ENCODE data around the gene C1orf198.

Gene C1orf198, protein sequence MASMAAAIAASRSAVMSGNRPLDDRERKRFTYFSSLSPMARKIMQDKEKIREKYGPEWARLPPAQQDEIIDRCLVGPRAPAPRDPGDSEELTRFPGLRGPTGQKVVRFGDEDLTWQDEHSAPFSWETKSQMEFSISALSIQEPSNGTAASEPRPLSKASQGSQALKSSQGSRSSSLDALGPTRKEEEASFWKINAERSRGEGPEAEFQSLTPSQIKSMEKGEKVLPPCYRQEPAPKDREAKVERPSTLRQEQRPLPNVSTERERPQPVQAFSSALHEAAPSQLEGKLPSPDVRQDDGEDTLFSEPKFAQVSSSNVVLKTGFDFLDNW

DNA sequence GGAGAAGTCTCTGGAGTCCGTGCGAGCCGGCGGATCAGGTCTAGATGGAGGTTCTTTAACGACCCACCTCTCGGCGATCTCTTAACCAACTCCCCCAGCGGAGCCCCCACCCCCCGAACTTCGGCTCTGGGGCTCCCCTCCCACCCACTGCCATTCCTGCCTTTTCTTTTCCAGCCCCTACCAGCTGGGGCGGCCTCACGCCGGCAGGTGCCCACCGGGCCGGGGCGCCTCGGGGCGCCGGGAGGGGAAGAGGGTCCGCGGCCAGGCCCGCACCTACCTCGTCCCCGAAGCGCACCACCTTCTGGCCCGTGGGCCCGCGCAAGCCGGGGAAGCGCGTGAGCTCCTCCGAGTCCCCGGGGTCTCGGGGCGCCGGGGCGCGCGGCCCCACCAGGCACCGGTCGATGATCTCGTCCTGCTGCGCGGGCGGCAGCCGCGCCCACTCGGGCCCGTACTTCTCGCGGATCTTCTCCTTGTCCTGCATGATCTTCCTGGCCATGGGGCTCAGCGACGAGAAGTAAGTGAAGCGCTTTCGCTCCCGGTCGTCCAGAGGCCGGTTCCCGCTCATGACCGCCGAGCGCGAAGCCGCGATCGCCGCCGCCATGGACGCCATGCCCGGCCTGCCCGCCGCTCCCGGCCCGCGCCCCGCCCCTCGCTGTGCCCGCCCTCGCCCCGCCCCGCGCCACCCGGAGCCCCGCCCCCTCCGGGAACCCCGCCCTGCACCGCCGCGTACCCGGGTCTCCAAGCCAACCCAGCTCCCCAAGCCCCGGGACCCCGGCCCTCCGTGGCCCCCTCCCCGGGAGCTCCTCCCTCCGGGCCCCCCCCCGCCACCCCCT, at the start of gene C1orf198:
C1orf198 (minus strand) TSS at position 619 of the 833 bp plus-strand sequence; CDS start at position 610, 9 bp downstream.
- peak; percentile 59 to 63 (median 60) for DNase-seq (ENCODE audit: low read depth in 2 of 3, low spot score in 2 of 3)

DNA sequence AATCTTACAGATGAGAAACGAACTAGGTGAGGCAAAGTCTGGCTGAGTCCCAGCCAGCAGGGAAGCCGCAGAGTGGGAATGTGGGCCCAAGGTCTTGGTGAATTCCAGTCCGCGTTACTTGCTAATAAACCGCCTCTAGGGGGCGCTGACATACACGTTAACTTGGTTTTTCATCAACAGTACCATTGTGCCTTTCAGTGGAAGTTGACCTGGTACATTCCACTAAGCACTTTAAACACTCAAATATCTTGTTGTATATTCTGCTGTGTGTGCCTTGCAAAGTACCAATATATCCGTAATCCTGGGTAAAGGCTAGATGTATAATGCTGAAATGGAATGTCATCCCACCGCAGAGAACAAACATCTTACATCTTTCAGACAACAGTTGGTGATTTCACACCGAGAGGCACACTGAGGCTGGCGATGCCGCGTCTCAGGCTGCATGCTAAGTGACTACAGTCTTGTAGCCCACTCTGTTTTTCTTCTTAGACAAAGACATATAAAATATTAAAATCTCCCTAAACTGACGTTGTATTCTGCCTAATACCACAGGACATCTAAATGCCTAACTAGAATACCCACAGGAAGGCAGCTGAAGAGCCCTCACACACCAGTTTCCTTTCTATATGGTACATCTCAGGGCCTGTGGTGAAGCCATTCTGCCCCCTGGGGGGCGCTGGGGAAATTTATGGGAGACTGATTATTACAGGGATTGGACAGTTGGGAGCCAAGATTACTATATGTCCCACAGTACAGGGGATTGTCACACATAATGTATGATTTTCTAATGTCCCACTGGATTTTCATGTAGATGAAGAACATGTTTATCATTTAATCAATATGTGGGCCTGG, 49.2 kb upstream of the C1orf198 start:
- peak in 2 of 3 experiments; percentile 42 to 56 for DNase-seq (ENCODE audit: low read depth in 2 of 3, low spot score in 2 of 3)

DNA sequence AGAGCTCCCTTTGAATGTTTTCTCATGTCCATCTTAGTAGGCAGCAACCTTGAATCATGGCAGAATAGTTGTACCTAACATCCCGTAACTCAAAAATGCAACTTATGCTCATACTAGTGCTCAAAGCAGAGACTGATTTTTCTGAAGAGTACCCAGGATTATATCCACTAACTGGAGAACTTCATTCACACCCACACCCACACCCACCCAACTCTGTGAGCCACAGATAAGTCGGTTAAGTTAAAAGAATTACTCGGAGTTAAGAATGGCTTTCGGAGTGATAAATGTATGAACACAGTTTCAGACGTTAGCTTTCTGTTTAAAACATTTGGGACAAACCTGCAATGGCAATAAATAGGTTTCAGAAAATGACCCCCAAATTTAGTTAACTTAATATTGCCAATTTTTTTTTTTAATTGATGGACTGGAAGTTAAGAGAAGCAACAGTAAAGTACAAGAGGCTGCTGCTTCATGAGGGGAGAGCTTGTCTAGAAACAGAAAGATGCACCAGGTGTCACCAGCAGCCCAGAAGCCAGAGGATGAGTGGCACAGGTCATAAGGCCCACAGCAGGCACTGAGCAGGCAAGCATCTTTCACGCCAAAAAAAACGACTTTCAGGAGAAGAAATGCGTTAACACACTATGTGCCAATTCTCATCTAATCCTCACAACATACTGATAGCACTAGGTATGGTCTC, 48.4 kb upstream of the C1orf198 start:
- no peak for DNase-seq (ENCODE audit: low read depth in 2 of 3, low spot score in 2 of 3)

DNA sequence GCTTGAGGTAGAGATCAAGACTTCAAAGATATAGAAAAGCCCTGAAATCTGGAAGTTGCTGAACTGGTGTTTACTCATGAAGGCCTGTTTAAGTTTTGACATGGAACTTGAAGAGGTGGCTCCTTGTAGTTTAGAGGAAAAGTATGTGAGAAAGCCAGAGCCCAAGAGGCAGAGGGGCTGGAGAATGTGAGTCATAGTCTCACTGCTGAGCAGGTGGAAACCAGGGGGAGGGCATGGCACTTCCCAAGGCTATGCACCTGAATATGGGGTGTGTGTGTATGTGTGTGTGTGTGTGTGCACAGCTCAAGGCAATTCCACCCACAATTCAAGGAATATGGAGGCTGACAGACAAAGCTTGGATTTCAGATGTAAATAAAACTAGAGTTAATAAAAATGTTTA, 46.8 kb upstream of the C1orf198 start:
- DNase-seq (ENCODE audit: low read depth in 2 of 3, low spot score in 2 of 3), result no peak

- no peak for DNase-seq (ENCODE audit: low read depth in 2 of 3, low spot score in 2 of 3)
These were observed 45.2 kb upstream of the C1orf198 start for GRCh38 chr1:230913496-230913895.

DNA sequence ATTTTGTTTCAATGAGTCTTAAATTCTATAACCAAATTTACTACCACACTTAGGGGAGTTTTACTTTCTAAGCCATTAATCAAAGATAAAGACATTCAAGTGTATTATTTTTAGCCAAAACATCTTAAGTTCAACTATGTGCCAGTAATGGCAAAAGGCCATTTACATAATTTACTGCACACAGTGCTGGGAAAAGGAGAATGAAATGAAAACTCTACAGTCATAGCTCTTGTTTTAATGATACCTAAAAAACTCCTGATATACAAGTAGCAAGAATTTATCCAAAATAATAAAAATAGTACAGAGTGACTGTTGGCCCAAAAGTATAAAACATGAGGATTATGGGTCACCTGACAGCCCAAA, 42.4 kb upstream of the C1orf198 start:
- DNase-seq (ENCODE audit: low read depth in 2 of 3, low spot score in 2 of 3), result no peak

DNA sequence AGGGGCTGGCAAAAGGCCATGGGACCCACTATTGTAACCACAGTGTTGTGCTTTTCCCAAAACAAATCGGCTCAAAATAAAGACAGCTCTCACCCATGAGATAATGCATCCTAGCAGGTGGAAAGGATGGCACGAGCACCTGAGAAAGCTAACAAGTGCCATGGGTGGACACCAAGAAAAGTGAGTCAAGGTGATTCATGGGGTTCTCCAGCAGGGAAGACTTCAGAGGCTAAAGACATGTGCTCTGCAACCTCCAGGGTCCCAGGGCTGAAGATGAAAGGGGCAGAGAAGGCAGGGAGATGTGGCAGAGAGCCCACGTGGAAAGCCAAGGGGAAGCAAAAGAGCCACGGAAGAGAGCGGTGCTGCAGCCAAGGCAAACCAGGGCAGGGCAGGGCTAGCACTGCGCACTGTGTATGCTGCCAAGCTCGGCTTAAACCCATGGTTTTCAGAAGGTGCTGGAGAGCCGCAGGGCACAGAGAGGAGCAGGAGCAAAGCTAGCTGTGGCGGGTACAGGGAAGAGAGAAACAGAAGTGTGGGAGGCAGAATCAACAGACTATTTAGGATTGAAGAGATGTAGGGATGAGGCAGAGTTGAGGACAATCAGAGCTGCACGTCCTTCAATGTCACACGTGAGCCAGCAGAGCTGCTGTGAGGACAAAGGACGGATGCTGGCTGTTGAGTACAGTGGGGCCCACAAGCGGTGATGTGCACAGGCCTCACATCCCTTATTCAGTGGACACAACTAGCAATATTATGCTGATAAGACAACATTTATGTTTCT, 41.8 kb upstream of the C1orf198 start:
- no peak for DNase-seq (ENCODE audit: low read depth in 2 of 3, low spot score in 2 of 3)

DNA sequence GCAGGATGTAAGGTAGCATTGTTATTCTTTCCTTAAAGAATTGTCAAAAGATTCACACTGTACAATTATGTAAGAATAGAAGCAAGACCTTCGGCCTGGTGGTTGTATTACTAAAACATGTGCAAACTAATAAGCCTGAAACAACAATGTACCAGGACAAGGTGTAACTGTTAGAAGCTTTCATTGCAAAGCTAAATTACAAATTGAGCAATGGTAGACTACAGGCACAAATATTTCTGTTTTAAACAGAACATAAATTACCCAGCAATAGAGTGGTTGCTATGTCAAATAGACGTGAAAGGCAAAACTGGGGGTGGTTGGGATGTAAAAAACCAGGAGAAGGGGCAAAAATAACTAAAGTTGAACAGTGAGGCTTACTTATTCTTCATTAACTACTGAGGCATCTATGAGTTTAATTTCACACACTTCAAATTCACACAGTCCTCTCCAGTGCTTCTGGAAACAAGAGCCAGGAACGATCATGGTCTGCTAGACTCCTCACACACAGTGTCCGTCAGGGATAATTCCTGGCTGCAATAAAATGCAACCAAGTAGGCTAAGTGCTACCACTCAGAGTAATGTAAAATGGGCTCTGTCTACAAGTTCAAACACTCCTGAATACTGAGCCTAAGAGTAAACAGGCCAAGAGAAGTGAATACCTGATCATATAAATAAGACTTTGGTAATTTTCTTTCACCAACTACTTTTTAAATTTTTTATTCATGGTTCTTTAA, 39.3 kb upstream of the C1orf198 start:
- DNase-seq (ENCODE audit: low read depth in 2 of 3, low spot score in 2 of 3), result no peak

DNA sequence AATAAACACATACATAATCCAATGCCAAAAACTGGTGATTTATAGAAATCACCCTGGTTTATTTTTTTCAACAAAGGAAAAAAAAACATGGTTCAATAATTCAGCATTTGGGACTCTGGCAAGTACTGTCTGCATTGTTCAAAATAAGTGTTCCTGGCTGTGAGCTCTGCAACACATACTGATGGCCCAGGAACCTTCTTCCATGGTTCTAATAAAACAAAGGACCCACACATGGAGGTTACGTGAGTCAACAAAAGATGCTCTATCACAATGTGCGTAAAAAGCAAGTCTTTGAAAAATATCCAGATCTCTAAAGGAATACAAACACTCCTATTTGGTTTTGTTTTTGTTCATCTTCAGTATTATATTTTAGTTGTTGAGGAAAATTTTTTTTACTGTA, 37.9 kb upstream of the C1orf198 start:
- DNase-seq (ENCODE audit: low read depth in 2 of 3, low spot score in 2 of 3), result no peak

GRCh38 chr1:230905733-230906132, 37.4 kb upstream of the C1orf198 start:
- no peak for DNase-seq (ENCODE audit: low read depth in 2 of 3, low spot score in 2 of 3)

DNA sequence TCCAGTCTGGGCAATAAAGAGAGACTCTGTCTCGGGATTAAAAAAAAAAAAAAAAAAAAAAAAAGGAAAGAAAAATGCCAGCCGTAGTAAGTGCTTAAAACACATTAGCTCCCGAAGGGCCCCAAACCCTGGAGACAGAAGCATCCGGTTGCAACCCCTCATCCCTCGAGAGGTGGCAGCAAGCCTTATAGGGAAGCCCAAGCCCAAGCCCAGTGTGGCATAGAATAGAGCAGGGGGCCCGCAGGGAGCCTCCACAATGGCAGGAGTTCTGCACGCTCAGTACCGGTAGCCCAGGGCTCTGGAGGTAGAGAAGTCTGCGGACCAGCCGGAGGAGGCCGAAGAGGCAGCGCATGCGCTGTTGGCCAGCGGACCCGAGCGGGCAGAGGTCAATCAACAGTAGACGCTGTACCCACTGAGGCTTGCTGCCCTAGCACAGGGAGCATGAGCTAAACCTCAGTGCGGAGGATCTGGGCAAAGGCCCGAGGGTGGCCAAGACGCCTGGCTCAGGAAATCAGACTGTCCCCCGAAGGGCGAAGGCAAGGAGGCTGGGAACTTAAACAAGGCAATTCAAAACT, 34.1 kb upstream of the C1orf198 start:
- DNase-seq (ENCODE audit: low read depth in 2 of 3, low spot score in 2 of 3), result no peak

GRCh38 chr1:230901671-230902070, 33.4 kb upstream of the C1orf198 start:
- DNase-seq (ENCODE audit: low read depth in 2 of 3, low spot score in 2 of 3), result no peak

DNA sequence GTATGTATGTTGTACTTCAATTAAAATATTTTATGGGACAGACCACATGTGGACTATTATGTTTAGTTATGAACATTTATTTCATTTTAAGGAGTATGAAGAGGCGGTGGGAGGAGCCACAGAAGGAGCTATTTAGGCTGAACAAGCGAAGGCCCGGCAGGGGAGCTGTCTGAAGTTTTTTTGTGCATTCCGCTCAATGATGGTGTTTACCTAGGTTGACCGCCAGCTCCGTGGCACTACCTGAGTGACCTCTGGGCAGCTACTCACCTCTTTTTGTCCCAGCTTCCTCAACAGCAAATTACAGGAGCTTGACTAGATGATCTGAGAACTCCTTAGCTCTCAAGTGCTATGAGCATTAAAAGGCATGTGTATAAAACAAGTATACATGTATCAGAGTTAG, 32.7 kb upstream of the C1orf198 start:
- no peak for DNase-seq (ENCODE audit: low read depth in 2 of 3, low spot score in 2 of 3)

DNA sequence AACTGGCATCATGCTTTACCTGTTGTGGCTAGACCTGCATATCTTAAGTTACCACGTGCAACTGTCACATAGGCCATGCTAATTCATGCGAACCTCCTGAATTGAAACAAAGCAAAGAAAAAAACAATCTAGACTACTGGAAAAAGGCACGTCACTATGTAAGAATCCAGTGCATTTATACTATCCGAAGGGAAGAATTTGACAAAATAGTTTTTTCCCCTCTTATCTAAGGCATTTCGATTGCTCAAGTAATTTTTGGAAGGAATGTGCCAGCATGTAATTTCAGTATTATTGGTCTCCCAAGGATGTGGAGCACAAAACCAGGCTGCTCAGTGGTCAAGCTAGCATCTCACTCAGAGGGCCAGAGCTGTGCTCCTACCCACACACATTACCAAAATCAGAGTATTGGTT, 31.5 kb upstream of the C1orf198 start:
- DNase-seq (ENCODE audit: low read depth in 2 of 3, low spot score in 2 of 3), result no peak

DNA sequence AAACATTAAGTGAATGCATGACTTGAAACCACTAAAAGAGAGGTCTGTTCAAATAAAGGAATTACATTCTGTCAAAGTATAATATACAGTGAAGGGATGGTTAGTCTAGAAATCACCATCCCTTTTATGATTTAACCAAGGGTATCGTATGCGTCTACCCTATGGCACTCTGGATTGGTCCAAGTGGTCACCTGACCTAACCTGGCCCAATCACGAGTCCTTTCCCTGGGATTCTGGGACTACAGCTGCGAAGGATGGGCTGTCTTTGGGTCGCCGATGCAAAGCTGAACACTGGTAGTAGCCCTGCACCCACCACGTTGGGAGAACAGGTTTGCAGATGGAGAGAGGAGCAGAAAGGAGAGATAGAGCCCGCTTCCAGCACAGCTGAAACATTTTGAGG, 30.4 kb upstream of the C1orf198 start:
- DNase-seq (ENCODE audit: low read depth in 2 of 3, low spot score in 2 of 3), result no peak

GRCh38 chr1:230898144-230898543, 29.8 kb upstream of the C1orf198 start:
- no peak for DNase-seq (ENCODE audit: low read depth in 2 of 3, low spot score in 2 of 3)

DNA sequence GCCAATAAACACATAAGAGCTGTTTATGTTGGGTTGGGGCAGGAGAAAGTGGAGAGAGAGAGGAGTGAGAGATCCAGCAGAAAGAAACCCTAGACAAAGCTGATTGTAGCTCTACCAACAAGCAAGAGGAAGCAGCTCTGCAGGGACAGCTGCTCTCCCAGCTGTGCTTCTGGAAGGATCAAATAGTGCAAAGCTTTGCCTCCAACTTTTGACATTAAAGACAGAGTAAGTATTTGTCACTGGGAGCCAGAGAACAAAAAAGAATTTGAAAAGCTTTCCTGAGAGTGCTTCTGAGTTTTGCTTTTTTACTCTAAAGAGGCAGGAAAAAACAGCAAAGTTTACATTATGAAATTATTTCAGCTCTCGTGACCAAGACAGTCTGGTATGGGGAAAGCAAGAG, 28.5 kb upstream of the C1orf198 start:
- DNase-seq (ENCODE audit: low read depth in 2 of 3, low spot score in 2 of 3), result no peak

DNA sequence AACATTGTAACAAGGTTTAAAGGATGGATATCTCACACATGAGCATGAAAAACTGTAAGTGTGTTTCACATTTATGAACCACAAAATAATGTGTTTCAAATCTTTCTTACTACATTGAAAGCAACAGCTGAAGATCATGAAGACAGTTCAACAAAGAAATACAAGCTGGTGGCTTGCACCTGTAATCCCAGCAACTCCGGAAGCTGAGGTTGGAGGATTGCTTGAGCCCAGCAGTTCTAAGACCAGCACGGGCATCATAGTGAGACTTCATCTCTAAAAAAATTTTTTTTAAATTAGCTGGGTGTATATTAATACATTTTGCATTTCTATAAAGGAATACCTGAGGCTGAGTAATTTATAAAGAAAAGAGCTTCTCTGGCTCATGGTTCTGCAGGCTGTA, 27.1 kb upstream of the C1orf198 start:
- no peak for DNase-seq (ENCODE audit: low read depth in 2 of 3, low spot score in 2 of 3)

GRCh38 chr1:230894664-230895063, 26.3 kb upstream of the C1orf198 start:
- no peak for DNase-seq (ENCODE audit: low read depth in 2 of 3, low spot score in 2 of 3)

All from activated CD8-positive, alpha-beta memory T cell treated with anti-CD3 and anti-CD28 coated beads for 48 hours (primary cell).